Activated T-helper 2 cell treated with anti-CD3 and anti-CD28 coated beads, Interferon-gamma antibody, Interleukin-2, Interleukin-4, amounts not matched to agents 10 μg/mL and 5 μg/mL and 100 μg/mL, durations not matched to agents 14 hours and 24 hours and 36 hours (primary cell): ENCODE data around the gene GLIS1. TPM values are rescaled to one million over a fixed set of nuclear protein-coding genes. Genes with fewer than 3 reads are reported as not detected.

Experiments used
- DNase-seq: peaks from one replicate; pipeline ENCODE4 v3.0.0; 2021; ENCODE audit warnings: low spot score
- H3K27ac Mint-ChIP-seq: one replicate; pipeline ENCODE4 v1.8.0; 2021; ENCODE audit warnings: mixed read lengths
- H3K27me3 Mint-ChIP-seq: one replicate; pipeline ENCODE4 v1.8.0; 2021; ENCODE audit warnings: low read depth, mixed read lengths
- H3K36me3 Mint-ChIP-seq: one replicate; pipeline ENCODE4 v1.8.0; 2021; ENCODE audit warnings: low read depth, mixed read lengths
- H3K4me1 Mint-ChIP-seq: one replicate; pipeline ENCODE4 v1.8.0; 2021; ENCODE audit warnings: low read depth, mixed read lengths
- H3K4me3 Mint-ChIP-seq: one replicate; pipeline ENCODE4 v1.8.0; 2021; ENCODE audit warnings: low read depth, mild to moderate bottlenecking, moderate library complexity, mixed read lengths
- H3K9me3 Mint-ChIP-seq: one replicate; pipeline ENCODE4 v1.8.0; 2021; ENCODE audit warnings: mixed read lengths
- intact Hi-C: fragments of 100-400 bp; cut with micrococcal nuclease; formaldehyde crosslinking; loops from one replicate; pipeline ENCODE4 v1.15.1; 2023
- total RNA-seq: library from RNA; stranded (reverse); gene quantifications from 2 replicates; pipeline ENCODE4 v1.2.3, GENCODE V29; 2022

Gene GLIS1
- total RNA-seq, 1 donor from 2014 or later = not detected

DNA sequence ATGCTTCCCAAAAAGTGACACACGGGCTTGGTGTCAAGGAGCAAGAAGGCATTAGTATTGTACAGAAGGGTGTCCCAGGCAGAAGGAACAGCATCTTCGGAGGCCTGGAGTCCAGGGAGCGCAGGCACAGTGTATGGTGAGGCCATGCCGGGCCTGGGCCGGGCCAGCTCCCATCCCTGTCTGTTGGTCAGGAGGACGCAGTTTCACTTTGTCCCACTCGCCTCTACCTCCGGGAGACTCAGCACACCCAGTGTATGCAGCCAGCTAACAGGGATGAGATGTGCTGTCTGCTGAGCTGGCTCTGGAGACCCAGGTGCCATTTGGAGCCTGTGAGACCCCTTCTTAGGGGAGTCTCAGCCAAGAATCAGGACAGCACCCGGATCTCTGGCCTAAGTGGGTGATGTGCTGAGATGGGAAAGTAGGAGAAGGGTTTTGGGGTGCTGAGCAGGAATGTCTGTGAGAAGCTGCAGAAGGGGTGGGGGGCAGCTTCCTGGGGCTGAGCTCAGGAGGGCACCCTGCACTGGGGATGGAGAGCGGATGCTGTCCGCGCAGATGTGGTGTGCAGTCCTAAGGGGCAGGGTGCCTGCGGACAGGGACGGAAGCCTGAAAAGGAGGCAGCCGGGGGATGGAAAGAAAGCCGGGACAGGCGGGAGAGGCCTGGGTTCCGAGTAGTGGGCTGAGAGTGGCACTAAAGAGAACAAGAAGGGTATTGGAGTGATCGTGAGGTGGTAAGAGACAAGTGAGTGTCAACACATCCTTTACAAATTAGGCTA, 254.1 kb downstream of the GLIS1 start:
- Mint-ChIP-seq H3K4me1 (no peaks in the 10 kb centered on the region), H3K36me3 (no peaks in the 10 kb centered on the region), H3K27ac (no peak overlapping the region), H3K4me3 (no peak overlapping the region), H3K9me3 (no peaks in the 10 kb centered on the region), H3K27me3 (peaks cover 8% of the 10 kb centered on the region)
- DNase-seq = no peak
- intact Hi-C loops = loop anchor here (1.0 to 10.0 kb wide), 3 partner anchors 110 to 269 kb away; no protein-coding TSS in a partner anchor

GRCh38 chr1:53483656-53484055, 255.3 kb downstream of the GLIS1 start:
- no peak for DNase-seq
- H3K4me3 Mint-ChIP-seq = no peak overlapping the region
- H3K4me1 Mint-ChIP-seq = no peaks in the 10 kb centered on the region
- H3K36me3 Mint-ChIP-seq = no peaks in the 10 kb centered on the region
- H3K27me3 Mint-ChIP-seq = peaks cover 8% of the 10 kb centered on the region
- H3K27ac Mint-ChIP-seq = no peak overlapping the region
- no peaks in the 10 kb centered on the region for H3K9me3 Mint-ChIP-seq
- intact Hi-C loops = loop anchor here (10.0 kb wide), 1 partner anchor 111 kb away; no protein-coding TSS in a partner anchor

DNA sequence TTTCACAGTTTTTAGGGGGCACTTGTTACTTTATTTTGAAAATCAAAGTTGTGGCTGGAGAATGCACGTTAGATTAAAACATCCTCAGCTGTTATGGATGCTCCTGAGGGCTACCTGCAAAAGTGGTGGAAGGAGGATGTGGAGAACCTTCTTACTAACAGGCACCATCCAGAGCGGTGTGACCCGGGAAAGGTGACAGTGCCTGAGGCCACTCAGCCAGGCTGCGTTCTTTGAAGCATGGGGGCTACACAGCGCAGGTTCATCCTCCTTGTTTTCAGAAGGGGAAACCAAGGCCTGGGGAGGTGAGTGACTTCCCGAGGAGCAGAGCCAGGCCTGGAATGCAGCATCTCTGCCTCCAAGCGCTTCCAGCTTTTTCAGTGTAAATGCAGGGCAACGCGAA, 255.8 kb downstream of the GLIS1 start:
- intact Hi-C loops = loop anchor here (10.0 kb wide), 1 partner anchor 112 kb away; no protein-coding TSS in a partner anchor
- peaks cover 7% of the 10 kb centered on the region for H3K27me3 Mint-ChIP-seq
- H3K27ac Mint-ChIP-seq = no peak overlapping the region
- H3K4me1 Mint-ChIP-seq = no peaks in the 10 kb centered on the region
- no peaks in the 10 kb centered on the region for H3K36me3 Mint-ChIP-seq
- no peak for DNase-seq
- H3K9me3 Mint-ChIP-seq = no peaks in the 10 kb centered on the region
- H3K4me3 Mint-ChIP-seq = no peak overlapping the region

DNA sequence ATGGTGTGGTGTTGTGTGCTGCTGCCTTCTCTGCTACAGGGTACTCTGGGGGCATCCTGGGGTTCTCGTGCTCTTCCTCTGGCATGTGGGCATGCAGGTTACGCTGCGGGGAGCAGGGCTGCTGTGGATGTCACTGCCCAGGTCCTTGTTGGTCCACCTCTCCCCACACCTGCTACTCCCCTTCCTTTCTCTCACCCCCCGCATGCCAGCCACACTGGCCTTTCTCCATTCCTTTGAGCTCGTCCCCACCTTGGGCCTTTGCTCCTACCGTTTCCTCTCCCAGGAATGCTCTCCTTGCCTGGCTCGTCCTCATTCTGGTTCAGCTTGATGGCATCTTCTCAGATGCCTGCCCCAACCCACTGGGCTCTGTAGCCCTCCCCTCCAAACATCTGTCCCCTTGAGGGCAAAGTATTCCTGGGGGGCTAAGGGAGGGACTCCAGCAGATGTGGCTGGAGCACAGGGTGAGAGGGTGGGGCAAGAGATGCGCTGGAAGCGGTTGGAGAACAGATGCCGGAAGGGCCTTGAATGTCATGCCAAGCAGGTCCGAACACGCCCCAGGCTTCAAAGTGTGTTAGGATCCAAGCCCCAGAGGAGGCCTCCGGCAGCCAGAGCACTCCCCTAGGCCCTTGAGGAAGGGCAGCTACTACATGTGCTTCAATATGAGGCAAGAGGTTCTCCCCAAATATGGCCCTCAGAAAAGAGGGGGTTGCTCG, 256.4 kb downstream of the GLIS1 start:
- H3K36me3 Mint-ChIP-seq = no peaks in the 10 kb centered on the region
- no peaks in the 10 kb centered on the region for H3K4me1 Mint-ChIP-seq
- H3K4me3 Mint-ChIP-seq = no peak overlapping the region
- no peak overlapping the region for H3K27ac Mint-ChIP-seq
- H3K27me3 Mint-ChIP-seq = peaks cover 4% of the 10 kb centered on the region
- H3K9me3 Mint-ChIP-seq = no peaks in the 10 kb centered on the region
- no peak for DNase-seq
- intact Hi-C loops = loop anchor here (10.0 kb wide), 1 partner anchor 112 kb away; no protein-coding TSS in a partner anchor

GRCh38 chr1:53481456-53481855, 257.5 kb downstream of the GLIS1 start:
- Mint-ChIP-seq H3K36me3 (no peaks in the 10 kb centered on the region), H3K4me3 (no peak overlapping the region), H3K27me3 (peaks cover 3% of the 10 kb centered on the region), H3K9me3 (no peaks in the 10 kb centered on the region), H3K27ac (no peak overlapping the region), H3K4me1 (no peaks in the 10 kb centered on the region)
- no peak for DNase-seq
- intact Hi-C loops = loop anchor here (10.0 kb wide), 1 partner anchor 113 kb away; no protein-coding TSS in a partner anchor

GRCh38 chr1:53480678-53481077, 258.3 kb downstream of the GLIS1 start:
- intact Hi-C loops = loop anchor here (10.0 kb wide), 1 partner anchor 114 kb away; no protein-coding TSS in a partner anchor
- no peaks in the 10 kb centered on the region for H3K9me3 Mint-ChIP-seq
- no peak overlapping the region for H3K4me3 Mint-ChIP-seq
- DNase-seq = no peak
- H3K27me3 Mint-ChIP-seq = no peaks in the 10 kb centered on the region
- no peaks in the 10 kb centered on the region for H3K4me1 Mint-ChIP-seq
- no peaks in the 10 kb centered on the region for H3K36me3 Mint-ChIP-seq
- no peak overlapping the region for H3K27ac Mint-ChIP-seq

GRCh38 chr1:53478502-53478818, 260.5 kb downstream of the GLIS1 start:
- DNase-seq = no peak
- no peak overlapping the region for H3K27ac Mint-ChIP-seq
- no peaks in the 10 kb centered on the region for H3K4me1 Mint-ChIP-seq
- intact Hi-C loops = no loop called here
- no peaks in the 10 kb centered on the region for H3K9me3 Mint-ChIP-seq
- no peaks in the 10 kb centered on the region for H3K27me3 Mint-ChIP-seq
- H3K4me3 Mint-ChIP-seq = no peak overlapping the region
- H3K36me3 Mint-ChIP-seq = no peaks in the 10 kb centered on the region

DNA sequence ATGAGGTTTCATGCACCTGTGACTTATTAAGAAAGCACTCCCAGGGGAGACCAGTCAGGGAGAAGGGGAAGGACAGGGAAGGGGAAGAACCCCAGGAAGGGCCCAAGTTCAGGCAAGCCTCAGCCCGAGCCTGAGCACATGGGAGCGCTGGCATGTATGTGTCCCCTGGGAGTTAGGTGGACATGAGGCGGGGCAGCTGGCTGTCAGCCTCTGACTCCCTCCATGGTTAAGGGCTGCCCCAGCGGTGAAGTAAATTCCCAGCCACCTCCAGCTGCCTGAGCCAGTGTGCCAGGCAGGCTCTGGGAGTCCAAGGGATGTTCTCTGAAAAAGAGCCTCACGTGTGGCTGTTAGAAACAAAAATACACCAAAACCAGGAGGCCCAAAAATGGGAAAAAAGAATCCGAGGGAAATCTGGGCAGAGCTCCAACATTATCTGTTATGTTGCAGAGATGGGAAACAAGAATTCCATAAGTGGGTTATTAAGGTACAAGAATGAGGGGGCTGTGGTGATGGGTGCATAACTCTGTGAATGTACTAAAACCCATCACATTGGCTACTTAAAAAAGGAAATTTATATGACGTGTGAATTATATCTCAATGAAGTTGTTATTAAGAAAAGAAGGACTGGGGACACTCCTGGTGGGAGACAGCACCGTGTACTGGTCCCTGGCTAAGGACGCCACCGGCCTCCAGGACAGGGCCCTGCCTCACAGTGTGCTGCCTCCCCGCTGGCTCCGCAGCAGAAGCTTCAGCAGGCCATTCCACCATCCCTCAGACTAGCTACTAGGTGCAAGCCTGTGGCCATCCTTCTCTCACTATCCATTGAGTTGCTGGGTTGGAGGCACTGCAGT, 261.1 kb downstream of the GLIS1 start:
- H3K4me1 Mint-ChIP-seq = no peaks in the 10 kb centered on the region
- no peaks in the 10 kb centered on the region for H3K36me3 Mint-ChIP-seq
- H3K27me3 Mint-ChIP-seq = no peaks in the 10 kb centered on the region
- H3K4me3 Mint-ChIP-seq = no peak overlapping the region
- DNase-seq = no peak
- no peaks in the 10 kb centered on the region for H3K9me3 Mint-ChIP-seq
- intact Hi-C loops = no loop called here
- no peak overlapping the region for H3K27ac Mint-ChIP-seq

- DNase-seq = no peak
- Mint-ChIP-seq H3K27me3 (no peaks in the 10 kb centered on the region), H3K4me1 (no peaks in the 10 kb centered on the region), H3K27ac (no peak overlapping the region), H3K4me3 (no peak overlapping the region), H3K9me3 (no peaks in the 10 kb centered on the region), H3K36me3 (no peaks in the 10 kb centered on the region)
- intact Hi-C loops = no loop called here
Measured at GRCh38 chr1:53476579-53476978, 262.4 kb downstream of the GLIS1 start.

DNA sequence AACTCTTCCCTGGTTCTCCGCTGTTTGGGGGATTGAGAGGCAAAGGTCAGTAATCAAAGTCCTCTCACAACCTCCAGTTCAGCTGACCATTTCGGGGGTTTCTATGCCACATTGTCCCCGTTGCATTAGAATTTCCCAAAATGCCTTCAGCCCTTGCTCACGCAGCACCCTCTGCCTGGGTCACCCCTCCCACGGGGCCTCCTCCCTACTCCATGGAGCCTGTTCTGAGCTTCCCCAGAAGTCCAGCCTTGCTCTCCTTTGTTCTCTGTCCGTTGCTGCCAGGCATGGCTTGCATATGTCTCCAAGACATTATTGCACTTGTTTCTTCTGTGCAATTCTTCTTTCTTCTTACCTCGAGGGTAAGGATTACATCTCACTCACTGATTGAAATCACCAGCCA, 263.3 kb downstream of the GLIS1 start:
- H3K4me3 Mint-ChIP-seq = no peak overlapping the region
- H3K9me3 Mint-ChIP-seq = no peaks in the 10 kb centered on the region
- no peak overlapping the region for H3K27ac Mint-ChIP-seq
- no peaks in the 10 kb centered on the region for H3K27me3 Mint-ChIP-seq
- H3K36me3 Mint-ChIP-seq = no peaks in the 10 kb centered on the region
- intact Hi-C loops = no loop called here
- no peaks in the 10 kb centered on the region for H3K4me1 Mint-ChIP-seq
- no peak for DNase-seq

- H3K27me3 Mint-ChIP-seq = no peaks in the 10 kb centered on the region
- intact Hi-C loops = no loop called here
- H3K36me3 Mint-ChIP-seq = no peaks in the 10 kb centered on the region
- H3K4me1 Mint-ChIP-seq = no peaks in the 10 kb centered on the region
- no peak for DNase-seq
- no peaks in the 10 kb centered on the region for H3K9me3 Mint-ChIP-seq
- no peak overlapping the region for H3K4me3 Mint-ChIP-seq
- H3K27ac Mint-ChIP-seq = no peak overlapping the region
Measured at GRCh38 chr1:53473463-53473862, 265.5 kb downstream of the GLIS1 start.

DNA sequence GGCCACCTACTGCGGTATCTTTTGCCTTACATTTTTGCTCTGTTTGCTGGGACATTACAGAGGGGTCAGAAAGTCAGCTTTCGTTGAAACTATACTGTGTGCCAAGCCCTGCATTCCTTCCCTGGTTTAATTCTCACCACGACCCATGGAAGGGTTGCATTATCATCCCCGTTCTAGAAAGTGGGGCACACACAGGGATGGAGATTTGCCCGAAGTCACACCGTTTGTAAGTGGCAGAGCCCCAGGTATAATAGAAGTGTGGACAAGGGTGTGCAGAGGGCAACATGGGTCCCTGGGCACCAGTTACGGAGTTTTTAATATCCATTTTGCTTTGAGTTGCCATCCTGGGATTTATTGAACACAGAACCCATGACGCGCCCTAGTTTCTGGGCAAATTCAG, 268.0 kb downstream of the GLIS1 start:
- intact Hi-C loops = no loop called here
- Mint-ChIP-seq H3K36me3 (no peaks in the 10 kb centered on the region), H3K4me1 (no peaks in the 10 kb centered on the region), H3K4me3 (no peak overlapping the region), H3K9me3 (no peaks in the 10 kb centered on the region), H3K27ac (no peak overlapping the region), H3K27me3 (no peaks in the 10 kb centered on the region)
- DNase-seq = no peak
